H1 (cell line): ENCODE results near the gene TSKS. TPM values are rescaled to one million over a fixed set of nuclear protein-coding genes. Genes with fewer than 3 reads are reported as not detected.

Experiments used
- CTCF ChIA-PET: fragments of 300-600 bp; sonication (Branson Sonifier 250); formaldehyde crosslinking; loops from one replicate; lab custom pipeline; 2021; ENCODE audit not compliant: partially characterized antibody; lab: Charles Lee
- POLR2A ChIA-PET: fragments of 300-600 bp; sonication (Branson Sonifier 250); formaldehyde crosslinking; loops from one replicate; lab custom pipeline; 2021; ENCODE audit warnings: inconsistent platforms; ENCODE audit not compliant: partially characterized antibody; lab: Charles Lee
- DNase-seq, 2 experiments: peaks; one replicate each; pipeline versions ENCODE4 v3.0.0 to v3.0.0-alpha.2; 2010 to 2022; ENCODE audit warnings: low spot score in 2 of 2, low read depth in 1 of 2, mixed read lengths in 1 of 2
- FAIRE-seq: peaks from 2 replicates; lab custom pipeline; 2011; peaks lifted over from hg19 to GRCh38; lab: Jason Lieb, UNC
- H2AFZ ChIP-seq: 2 replicates; pipeline ENCODE4 v1.8.1; 2012; ENCODE audit warnings: low read length, inconsistent platforms
- H2AK5ac ChIP-seq: 2 replicates; pipeline ENCODE4 v1.6.1; 2013; ENCODE audit warnings: low read depth, low read length
- H2BK120ac ChIP-seq: replicated peaks from 2 replicates; pipeline ENCODE3; 2013; ENCODE audit warnings: low read depth, low read length, inconsistent platforms
- H2BK12ac ChIP-seq: 2 replicates; pipeline ENCODE4 v1.6.1; 2013; ENCODE audit warnings: low read depth, low read length
- H2BK15ac ChIP-seq: 2 replicates; pipeline ENCODE4 v1.6.1; 2013; ENCODE audit warnings: low read length
- H2BK20ac ChIP-seq: 2 replicates; pipeline ENCODE4 v1.6.1; 2013; ENCODE audit warnings: low read length
- H2BK5ac ChIP-seq: 2 replicates; pipeline ENCODE4 v1.6.1; 2013; ENCODE audit warnings: low read depth, low read length
- H3K14ac ChIP-seq: 2 replicates; pipeline ENCODE4 v1.6.1; 2013; ENCODE audit warnings: inconsistent platforms; ENCODE audit not compliant: insufficient read length
- H3K18ac ChIP-seq: 2 replicates; pipeline ENCODE4 v1.6.1; 2013; ENCODE audit warnings: low read length; ENCODE audit errors: extremely low read depth
- H3K23ac ChIP-seq: 2 replicates; pipeline ENCODE4 v1.6.1; 2013; ENCODE audit warnings: inconsistent platforms; ENCODE audit not compliant: insufficient read length
- H3K23me2 ChIP-seq: 2 replicates; pipeline ENCODE4 v1.6.1; 2013; ENCODE audit warnings: low read depth, low read length
- H3K27ac ChIP-seq: 2 replicates; pipeline ENCODE4 v1.6.1; 2011; ENCODE audit warnings: low read depth, low read length, inconsistent platforms
- H3K27me3 ChIP-seq, 4 experiments: replicated peaks in 1 of 4; 1 replicate in 1 of 4; 2 replicates in 3 of 4; pipeline versions ENCODE4 v1.6.1 to v1.8.1; 2011 to 2013; ENCODE audit warnings: low read length in 3 of 4, mild to moderate bottlenecking in 3 of 4, inconsistent platforms in 2 of 4, mixed read lengths in 2 of 4, moderate library complexity in 1 of 4; ENCODE audit not compliant: control insufficient read depth in 3 of 4, insufficient read depth in 3 of 4; ENCODE audit errors: extremely low read depth in 1 of 4
- H3K36me3 ChIP-seq, 4 experiments: 2 replicates each; pipeline versions ENCODE4 v1.6.1 to v1.8.1; 2011 to 2013; ENCODE audit warnings: mild to moderate bottlenecking in 4 of 4, low read length in 3 of 4, moderate library complexity in 2 of 4, control low read depth in 1 of 4, inconsistent platforms in 1 of 4; ENCODE audit not compliant: insufficient read depth in 4 of 4, control insufficient read depth in 2 of 4
- H3K4ac ChIP-seq: replicated peaks from 2 replicates; pipeline ENCODE3; 2013; ENCODE audit warnings: low read length, low read depth, mixed read lengths, inconsistent platforms; ENCODE audit not compliant: insufficient read length
- H3K4me1 ChIP-seq, 4 experiments: replicated peaks in 1 of 4; 1 replicate in 1 of 4; 2 replicates in 3 of 4; pipeline versions ENCODE4 v1.6.1 to v1.8.1; 2011 to 2013; ENCODE audit warnings: low read length in 3 of 4, inconsistent platforms in 2 of 4, mixed read lengths in 1 of 4; ENCODE audit not compliant: insufficient read depth in 4 of 4, control insufficient read depth in 3 of 4
- H3K4me2 ChIP-seq, 2 experiments: 2 replicates each; pipeline versions ENCODE4 v1.6.1 to v1.8.1; 2011 to 2013; ENCODE audit warnings: low read depth in 2 of 2, low read length in 2 of 2, control low read depth in 1 of 2, inconsistent platforms in 1 of 2, mild to moderate bottlenecking in 1 of 2; ENCODE audit not compliant: insufficient read depth in 1 of 2
- H3K4me3 ChIP-seq, 4 experiments: fragments of 200-600, 300-600 bp in 1 of 4; sonication (generic), shearing (Covaris generic), sonication (Bioruptor Twin) in 1 of 4; 2 replicates each; pipeline versions ENCODE4 v1.5.1 to v1.8.1; 2011 to 2016; ENCODE audit warnings: low read length in 4 of 4, low read depth in 3 of 4, control low read depth in 2 of 4, inconsistent platforms in 2 of 4, mild to moderate bottlenecking in 2 of 4, mixed read lengths in 1 of 4, moderate library complexity in 1 of 4; ENCODE audit not compliant: insufficient read depth in 2 of 4; ENCODE audit errors: extremely low read depth in 1 of 4
- H3K56ac ChIP-seq: replicated peaks from 2 replicates; pipeline ENCODE3; 2013; ENCODE audit warnings: low read depth, mild to moderate bottlenecking, mixed read lengths, low read length, inconsistent platforms; ENCODE audit not compliant: insufficient read length
- H3K79me1 ChIP-seq: 2 replicates; pipeline ENCODE4 v1.6.1; 2013; ENCODE audit warnings: low read depth, low read length, control low read depth
- H3K79me2 ChIP-seq, 2 experiments: 2 replicates each; pipeline versions ENCODE4 v1.6.1 to v1.8.1; 2012 to 2013; ENCODE audit warnings: low read length in 2 of 2, mild to moderate bottlenecking in 2 of 2, inconsistent platforms in 1 of 2; ENCODE audit not compliant: insufficient read depth in 2 of 2, control insufficient read depth in 1 of 2
- H3K9ac ChIP-seq, 4 experiments: replicated peaks in 1 of 4; 1 replicate in 1 of 4; 2 replicates in 3 of 4; pipeline versions ENCODE4 v1.6.1 to v1.8.1; 2011 to 2013; ENCODE audit warnings: low read depth in 3 of 4, low read length in 3 of 4, control low read depth in 2 of 4, mild to moderate bottlenecking in 2 of 4, moderate library complexity in 2 of 4, inconsistent platforms in 1 of 4; ENCODE audit errors: extremely low read depth in 1 of 4
- H3K9me3 ChIP-seq, 2 experiments: 2 replicates each; pipeline versions ENCODE4 v1.6.1 to v1.8.1; 2012 to 2013; ENCODE audit warnings: mild to moderate bottlenecking in 2 of 2, moderate library complexity in 2 of 2, control low read depth in 1 of 2, inconsistent platforms in 1 of 2, low read depth in 1 of 2, low read length in 1 of 2, mixed read lengths in 1 of 2; ENCODE audit not compliant: insufficient read depth in 2 of 2
- H4K20me1 ChIP-seq, 2 experiments: replicated peaks in 1 of 2; 2 replicates each; pipeline versions ENCODE3 to v1.8.1; 2011 to 2013; ENCODE audit warnings: inconsistent platforms in 2 of 2, low read length in 2 of 2, mild to moderate bottlenecking in 1 of 2; ENCODE audit not compliant: insufficient read depth in 2 of 2, control insufficient read depth in 1 of 2
- H4K5ac ChIP-seq: 2 replicates; pipeline ENCODE4 v1.6.1; 2013; ENCODE audit warnings: low read length, low read depth, mixed read lengths, inconsistent platforms; ENCODE audit not compliant: insufficient read length
- H4K8ac ChIP-seq: 2 replicates; pipeline ENCODE4 v1.8.0; 2013; ENCODE audit warnings: mild to moderate bottlenecking, moderate library complexity, low read length, inconsistent platforms; ENCODE audit not compliant: insufficient read depth; ENCODE audit errors: extremely low read depth
- H4K91ac ChIP-seq: replicated peaks from 2 replicates; pipeline ENCODE3; 2013; ENCODE audit warnings: low read length, mixed read lengths, inconsistent platforms; ENCODE audit not compliant: insufficient read length
- BACH1 ChIP-seq: IDR thresholded peaks from 2 replicates; pipeline ENCODE4 v1.6.1; 2012; ENCODE audit warnings: low read length, improper control_type of control experiment
- CEBPB ChIP-seq: IDR thresholded peaks from 2 replicates; pipeline ENCODE4 v1.6.1; 2012; ENCODE audit warnings: low read depth, low read length
- CTBP2 ChIP-seq: IDR thresholded peaks from 2 replicates; pipeline ENCODE4 v1.7.0; 2011; ENCODE audit warnings: borderline replicate concordance, mild to moderate bottlenecking, moderate library complexity, mixed read lengths, low read length; ENCODE audit not compliant: insufficient read depth, insufficient read length
- EZH2 ChIP-seq: fragments of 200-600 bp; sonication (generic); IDR thresholded peaks from 2 replicates; pipeline ENCODE4 v1.7.1; 2012; ENCODE audit warnings: low read depth, mild to moderate bottlenecking, moderate library complexity, low read length, inconsistent platforms; ENCODE audit not compliant: severe bottlenecking
- GABPA ChIP-seq: IDR thresholded peaks from 2 replicates; pipeline ENCODE4 v1.6.1; 2011; ENCODE audit warnings: mild to moderate bottlenecking, low read length, moderate library complexity, borderline replicate concordance; ENCODE audit not compliant: insufficient read depth
- JUND ChIP-seq: IDR thresholded peaks from 2 replicates; pipeline ENCODE4 v1.6.1; 2011; ENCODE audit warnings: mild to moderate bottlenecking, improper control_type of control experiment, low read length
- KDM1A ChIP-seq: fragments of 200-600, 300-600 bp; sonication (generic); IDR thresholded peaks from 2 replicates; pipeline ENCODE4 v1.7.1; 2016; ENCODE audit warnings: mild to moderate bottlenecking, low read length, borderline replicate concordance
- KDM5A ChIP-seq: fragments of 200-600 bp; IDR thresholded peaks from 2 replicates; pipeline ENCODE4 v1.7.1; 2012; ENCODE audit warnings: mild to moderate bottlenecking, low read length, inconsistent platforms, mixed read lengths
- NRF1 ChIP-seq: IDR thresholded peaks from 2 replicates; pipeline ENCODE4 v1.6.1; 2011; ENCODE audit warnings: mild to moderate bottlenecking, low read depth, low read length, improper control_type of control experiment
- SUZ12 ChIP-seq: fragments of 200-600 bp; sonication (generic); IDR thresholded peaks from 2 replicates; pipeline ENCODE4 v1.6.1; 2012; ENCODE audit warnings: mild to moderate bottlenecking, inconsistent platforms, low read length, moderate library complexity, mixed read lengths
- TAF1 ChIP-seq: IDR thresholded peaks from 2 replicates; pipeline ENCODE4 v1.6.1; 2011; ENCODE audit warnings: mild to moderate bottlenecking, low read depth, low read length
- WGBS, 2 experiments: shearing (Covaris generic) in 1 of 2; methylation state at CpG; one replicate each; pipeline versions ENCODE4 v1.1.6 to v1.1.7; 2013 to 2015; ENCODE audit warnings: low lambda C conversion rate in 2 of 2, mixed read lengths in 2 of 2, inconsistent platforms in 1 of 2, low coverage in 1 of 2, missing lambda C conversion rate in 1 of 2; ENCODE audit not compliant: insufficient replicate concordance in 2 of 2, insufficient coverage in 1 of 2, insufficient read length in 1 of 2; ENCODE audit errors: extremely low coverage in 1 of 2, missing lambda C conversion rate in 1 of 2; 5-methylcytosine and 5-hydroxymethylcytosine counted together
- polyA plus RNA-seq, 7 experiments: library from polyadenylated mRNA; depleted of rRNA in 3 of 7; stranded (reverse) in 5 of 7; unstranded in 2 of 7; fragments of >200 nt in 5 of 7; fragments of 200-250 nt in 2 of 7; gene quantifications; 1 replicate in 5 of 7; 2 replicates in 1 of 7; 4 replicates in 1 of 7; pipeline versions ENCODE4 v1.2.1 to v1.2.3, GENCODE V29; 2011 to 2013; ENCODE audit warnings: missing spikeins in 2 of 7, mixed read lengths in 2 of 7
- total RNA-seq: library from RNA; stranded (reverse); fragmentation: NEBNext Ultra II Directional; extraction: Animal tissue kit (Norgen Biotek cat#: 25700); gene quantifications from 2 replicates; pipeline ENCODE4 v1.2.1, GENCODE V29; 2021

TSKS gene
- total and polyA plus RNA-seq, 2 of the 8 experiments (the other 6 are each of a cell fraction or from before 2014, with no cell fraction given), result 0.21 TPM; not detected in 1

DNA sequence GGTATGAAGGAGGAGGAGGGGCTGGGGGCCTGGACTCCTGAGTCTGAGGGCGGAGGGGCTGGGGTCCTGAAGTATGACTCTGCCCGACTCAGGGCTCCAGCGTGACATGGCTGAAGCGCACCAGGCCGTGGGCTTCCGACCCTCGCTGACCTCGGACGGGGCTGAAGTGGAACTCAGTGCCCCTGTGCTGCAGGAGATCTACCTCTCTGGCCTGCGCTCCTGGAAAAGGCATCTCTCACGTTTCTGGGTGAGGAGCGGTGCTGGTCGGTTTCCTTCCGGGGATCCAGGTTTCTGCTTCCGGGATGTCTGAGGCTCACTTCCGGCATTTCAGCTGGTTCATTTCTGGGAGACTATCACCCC, 71.0 kb downstream of the TSKS start:
- no peak for FAIRE-seq
- Histone ChIP-seq H4K8ac (no peak overlapping the region), H2BK5ac (no peak overlapping the region), H4K5ac (peak overlapping the region; percentile 59), H3K4me3 (peak overlapping the region; percentile 88 to 94 (median 92); a peak in 7 of 8 replicates), H3K4me1 (peaks cover 0 to 25% (median 13%) of the 10 kb centered on the region in 4 experiments; a peak in 6 of 7 replicates), H3K27me3 (no peaks in the 10 kb centered on the region), H3K18ac (peak overlapping the region; percentile 71; the same call in 1 of the 2 replicates), H2BK15ac (no peak overlapping the region; the same call in 1 of the 2 replicates), H3K36me3 (peaks cover 6 to 21% (median 11%) of the 10 kb centered on the region in 4 experiments; a peak in 7 of 8 replicates), H2BK120ac (no peak overlapping the region), H4K20me1 (peaks cover 0 to 16% of the 10 kb centered on the region in 2 experiments), H4K91ac (peak overlapping the region; percentile 66), H3K23ac (no peak overlapping the region), H2BK20ac (no peak overlapping the region), H3K56ac (no peak overlapping the region), H3K79me2 (peaks cover 0 to 9% of the 10 kb centered on the region in 2 experiments; a peak in 1 of 4 replicates), H3K9ac (no peak overlapping the region), H3K23me2 (peaks cover 20% of the 10 kb centered on the region), H2BK12ac (no peak overlapping the region), H3K14ac (no peak overlapping the region), H3K4me2 (peak overlapping the region; percentile 93 to 99), H3K79me1 (no peaks in the 10 kb centered on the region), H3K27ac (no peak overlapping the region), H3K9me3 (no peaks in the 10 kb centered on the region), H3K4ac (peak overlapping the region; percentile 84), H2AFZ (no peak overlapping the region), H2AK5ac (no peak overlapping the region)
- ChIA-PET CTCF (interaction anchor here (1.6 to 3.4 kb wide), 4 partner anchors 12 to 113 kb away, joined by 4 to 11 read pairs (median 6); no protein-coding TSS in a partner anchor), POLR2A (interaction anchor here (0.6 to 12.2 kb wide), 10 partner anchors 8 to 172 kb away, joined by 3 to 168 read pairs (median 4); partner anchors contain the start of genes PRMT1, PRR12 and PRRG2)
- no peak for DNase-seq
- WGBS, 2 experiments, result 89% methylated on average over 7 of the region's 16 CpGs; no CpG with 5 or more reads in 1 of the 2 experiments
- TF ChIP-seq NRF1 (no peak), JUND (no peak), EZH2 (no peak), TAF1 (no peak), KDM1A (no peak), CTBP2 (no peak), GABPA (no peak), KDM5A (no peak), BACH1 (no peak), SUZ12 (no peak), CEBPB (no peak)
